HG02852 (cell line): ENCODE results near the gene TSPAN5.
"Not testable (repeated sequence)": the region's sequence is repeated elsewhere in the genome, so short reads cannot be mapped to it uniquely, and the experiment has no call there.

ENCODE experiments used
- ATAC-seq: cut with Tn5 transposase; IDR thresholded peaks from one replicate; pipeline ENCODE4 v1.9.1; 2021; ENCODE audit warnings: mild to moderate bottlenecking, moderate library complexity; ENCODE audit not compliant: unreplicated experiment

The TSPAN5 gene

DNA sequence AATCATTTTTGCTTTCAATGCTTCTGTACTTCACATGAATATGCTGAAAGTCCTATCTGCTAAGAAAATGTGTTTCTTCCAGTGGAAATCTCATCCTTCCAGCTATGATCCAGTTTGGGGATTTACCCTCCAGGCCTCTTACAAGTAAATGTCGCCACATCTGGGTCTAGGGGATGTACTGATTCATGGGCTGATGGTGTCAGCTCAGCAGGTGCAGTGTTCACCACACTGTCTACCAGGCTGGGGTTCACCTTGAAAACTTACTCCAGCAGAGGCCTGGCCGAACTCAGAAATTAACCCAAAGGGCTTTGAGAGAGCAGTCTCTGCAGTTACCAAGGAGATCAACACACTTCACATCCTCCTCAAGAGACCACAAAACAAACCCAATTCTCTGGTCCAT lies 154.3 kb downstream of the TSPAN5 start:
- no peak for ATAC-seq

GRCh38 chr4:98503676-98504075 lies 154.7 kb downstream of the TSPAN5 start:
- no peak for ATAC-seq

DNA sequence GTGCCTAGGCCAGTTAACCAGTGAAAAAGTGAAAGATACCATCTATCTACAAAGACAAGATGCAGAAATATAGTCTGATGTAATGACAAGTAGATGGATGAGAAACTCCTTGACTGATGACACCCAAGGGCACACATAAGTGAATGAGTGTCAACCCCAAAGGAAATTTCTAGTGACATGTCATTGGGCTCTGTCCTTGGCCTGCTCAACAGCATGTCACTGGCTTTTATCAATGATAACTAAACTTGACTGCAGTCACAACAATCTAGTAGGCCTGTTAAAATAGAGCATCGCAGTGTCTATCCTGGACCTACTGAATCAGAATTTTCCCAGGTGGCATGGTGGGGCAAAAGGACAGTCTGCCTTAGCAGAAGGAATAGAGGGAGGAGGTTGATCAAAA lies 155.8 kb downstream of the TSPAN5 start:
- ATAC-seq = no peak

- no peak for ATAC-seq
Measured at GRCh38 chr4:98502031-98502430, 156.4 kb downstream of the TSPAN5 start.

GRCh38 chr4:98501383-98501782 lies 157.0 kb downstream of the TSPAN5 start:
- no peak for ATAC-seq

- ATAC-seq = no peak
Measured at GRCh38 chr4:98498774-98499173, 159.6 kb downstream of the TSPAN5 start.

DNA sequence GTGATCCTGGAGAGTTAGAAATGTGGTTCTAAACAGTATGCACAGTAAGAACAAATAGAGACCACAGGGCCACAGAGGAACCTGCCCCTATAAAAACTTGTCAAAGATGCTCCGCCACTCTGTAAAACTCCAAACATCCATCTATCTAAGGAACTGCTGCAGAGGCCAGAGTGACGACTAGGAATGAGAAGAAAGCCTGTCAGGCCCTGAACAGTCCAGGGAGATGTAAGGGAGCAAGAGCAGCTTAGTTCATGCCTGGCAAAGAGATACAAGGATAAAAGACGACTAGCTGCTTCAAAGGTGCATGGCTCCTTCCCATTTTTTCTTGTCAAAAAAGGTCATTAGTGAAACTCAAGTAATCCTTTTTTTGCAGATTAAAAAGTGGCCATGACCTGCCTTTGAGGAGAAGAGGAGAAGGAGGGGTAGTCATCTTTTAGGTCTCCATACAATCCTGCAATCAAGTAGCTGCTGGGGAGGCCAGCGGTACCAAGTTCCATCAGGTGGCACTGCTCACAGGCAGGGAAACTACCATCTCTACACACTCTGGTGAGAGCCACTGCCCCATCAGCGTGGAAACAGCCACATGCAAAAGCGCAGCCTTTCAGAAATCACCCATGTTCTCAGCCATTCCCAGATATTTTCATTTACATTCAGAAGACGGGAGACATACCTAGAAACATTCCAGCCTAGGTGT lies 162.1 kb downstream of the TSPAN5 start:
- ATAC-seq = no peak

DNA sequence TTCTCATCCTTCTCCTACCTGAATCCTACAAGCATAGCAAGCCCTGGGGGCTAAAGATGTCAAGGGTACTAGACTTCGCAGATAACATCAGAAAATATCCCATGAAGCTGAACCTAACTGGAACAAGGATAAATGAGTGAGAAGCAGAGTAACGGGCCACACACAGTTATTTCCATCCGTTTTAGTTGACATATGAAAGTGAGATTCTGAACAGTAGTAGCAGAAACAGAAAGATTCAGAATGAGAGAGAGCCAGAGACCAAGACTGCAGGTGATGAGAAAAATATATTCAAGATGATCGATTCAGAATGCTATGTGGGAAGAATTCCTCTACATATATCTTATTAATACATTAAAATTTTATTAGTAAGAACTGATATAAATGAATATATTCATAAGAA lies 165.1 kb downstream of the TSPAN5 start:
- ATAC-seq = peak; percentile 86

- no peak for ATAC-seq
Measured at GRCh38 chr4:98491899-98492559, 166.4 kb downstream of the TSPAN5 start.

GRCh38 chr4:98490251-98490650 lies 168.2 kb downstream of the TSPAN5 start:
- ATAC-seq = no peak

- ATAC-seq = no peak
Measured at GRCh38 chr4:98485816-98486345, 172.5 kb downstream of the TSPAN5 start.

DNA sequence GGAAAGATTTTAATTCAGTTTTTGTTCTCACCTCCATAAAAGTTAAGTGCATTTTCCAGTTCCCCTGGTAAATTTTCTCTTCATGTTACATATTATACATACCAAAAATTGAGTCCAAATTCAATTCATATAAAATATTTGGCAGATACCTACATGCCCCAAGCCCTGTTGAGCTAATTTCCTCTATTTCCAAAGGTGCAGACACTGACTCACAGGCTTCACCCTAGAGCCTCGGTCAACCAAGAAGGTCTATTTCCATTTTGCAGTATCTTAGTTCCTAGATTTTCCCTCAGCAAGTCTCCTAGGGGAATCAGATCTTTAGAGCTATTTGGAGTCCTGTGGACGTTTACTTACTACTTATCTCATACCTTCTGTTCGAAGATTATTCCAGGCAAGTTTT lies 174.4 kb downstream of the TSPAN5 start:
- no peak for ATAC-seq

- ATAC-seq = peak; percentile 95
Measured at GRCh38 chr4:98482847-98483806, 175.3 kb downstream of the TSPAN5 start.

DNA sequence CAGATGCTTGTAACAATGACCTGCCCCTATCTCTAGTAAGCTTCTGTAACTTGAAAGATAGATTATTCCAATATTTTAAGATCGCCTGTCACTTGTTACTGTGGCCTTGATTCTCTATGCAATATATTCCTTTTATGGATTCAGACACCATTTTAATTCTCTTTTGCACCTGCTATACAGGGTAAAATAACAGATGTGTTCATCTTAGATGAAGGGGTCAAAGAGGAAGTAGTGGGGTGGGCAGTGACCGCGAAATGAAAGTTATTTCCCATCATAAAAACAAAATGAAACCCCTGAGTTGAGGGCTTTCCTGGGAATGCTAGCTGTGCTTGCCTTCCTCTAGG lies 175.9 kb downstream of the TSPAN5 start:
- peak; percentile 30 for ATAC-seq

GRCh38 chr4:98481167-98481566 lies 177.2 kb downstream of the TSPAN5 start:
- no peak for ATAC-seq

DNA sequence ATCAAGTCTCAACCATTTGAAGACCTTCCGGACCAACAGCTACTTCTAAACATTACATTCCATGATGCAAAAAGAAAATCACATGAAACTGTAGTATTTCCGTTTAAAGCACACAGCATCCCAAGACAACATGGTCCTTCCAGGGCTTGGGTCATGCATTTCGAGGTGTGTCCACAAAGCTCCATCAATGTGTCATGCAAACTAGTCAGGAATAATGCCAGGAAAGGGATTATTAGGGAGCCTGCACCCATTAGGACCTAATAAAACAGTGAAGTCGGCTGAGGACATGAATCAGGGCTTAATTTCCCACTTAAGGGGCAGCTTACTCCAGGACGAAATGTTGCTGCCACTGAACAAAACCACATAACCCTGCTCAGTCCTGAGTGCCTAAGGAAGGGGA lies 177.9 kb downstream of the TSPAN5 start:
- ATAC-seq = no peak

DNA sequence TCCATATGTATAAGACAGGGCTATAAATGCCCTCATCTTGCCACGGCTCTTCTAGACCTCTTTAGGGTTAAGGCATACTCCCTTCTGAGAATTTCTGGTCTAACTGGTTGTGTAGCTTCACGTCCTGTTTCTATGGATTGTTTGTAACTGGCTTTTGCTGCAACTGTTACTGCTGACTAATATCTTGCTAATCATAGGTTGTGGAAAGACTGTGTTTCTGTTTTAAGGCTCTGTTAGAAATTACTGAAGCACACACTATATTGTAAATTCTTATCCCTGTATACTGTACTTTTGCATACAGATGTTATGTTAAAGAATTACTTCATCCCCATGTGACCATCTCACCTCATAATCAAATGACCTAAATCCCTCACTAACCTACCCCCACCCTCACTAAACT lies 178.8 kb downstream of the TSPAN5 start:
- ATAC-seq = not testable (repeated sequence)

- ATAC-seq = no peak
Measured at GRCh38 chr4:98476891-98477290, 181.5 kb downstream of the TSPAN5 start.

GRCh38 chr4:98474408-98474844 lies 184.0 kb downstream of the TSPAN5 start:
- ATAC-seq = no peak

GRCh38 chr4:98473046-98473445 lies 185.4 kb downstream of the TSPAN5 start:
- no peak for ATAC-seq

GRCh38 chr4:98470831-98471230 lies 187.6 kb downstream of the TSPAN5 start:
- ATAC-seq = no peak
